GM18517 (cell line): ENCODE results near the gene ART1.

Experiments used
- ATAC-seq: cut with Tn5 transposase; IDR thresholded peaks from one replicate; pipeline ENCODE4 v1.9.1; 2021; ENCODE audit warnings: mild to moderate bottlenecking, moderate library complexity; ENCODE audit not compliant: unreplicated experiment

Gene ART1

GRCh38 chr11:3664032-3664630 is 19.2 kb downstream of the ART1 start:
- ATAC-seq = no peak

GRCh38 chr11:3665336-3666022 is 20.6 kb downstream of the ART1 start:
- no peak for ATAC-seq

- ATAC-seq = no peak
Measured at GRCh38 chr11:3666023-3666530, 21.1 kb downstream of the ART1 start.

- no peak for ATAC-seq
Measured at GRCh38 chr11:3667149-3668035, 22.5 kb downstream of the ART1 start.

GRCh38 chr11:3669128-3669527 is 24.2 kb downstream of the ART1 start:
- no peak for ATAC-seq

GRCh38 chr11:3669742-3670183 is 24.8 kb downstream of the ART1 start:
- no peak for ATAC-seq

GRCh38 chr11:3671334-3672254 is 26.7 kb downstream of the ART1 start, which contains the start of gene CHRNA10:
CHRNA10 (minus strand) TSS chr11:3671384; CDS start chr11:3671312, 72 bp downstream.
- ATAC-seq = no peak

GRCh38 chr11:3674189-3674588 is 29.3 kb downstream of the ART1 start:
- no peak for ATAC-seq

GRCh38 chr11:3675971-3676370 is 31.0 kb downstream of the ART1 start:
- ATAC-seq = no peak

GRCh38 chr11:3679077-3679476 is 34.1 kb downstream of the ART1 start:
- no peak for ATAC-seq

GRCh38 chr11:3683039-3683438 is 38.1 kb downstream of the ART1 start:
- ATAC-seq = no peak

- no peak for ATAC-seq
Measured at GRCh38 chr11:3684129-3684818, 39.3 kb downstream of the ART1 start.

- ATAC-seq = no peak
Measured at GRCh38 chr11:3684819-3685172, 39.9 kb downstream of the ART1 start.

- ATAC-seq = no peak
Measured at GRCh38 chr11:3685923-3686322, 41.0 kb downstream of the ART1 start.

- ATAC-seq = no peak
Measured at GRCh38 chr11:3686751-3687150, 41.8 kb downstream of the ART1 start.

- ATAC-seq = no peak
Measured at GRCh38 chr11:3700410-3700809, 55.5 kb downstream of the ART1 start.

GRCh38 chr11:3700910-3701309 is 56.0 kb downstream of the ART1 start:
- no peak for ATAC-seq

GRCh38 chr11:3703383-3703782 is 58.5 kb downstream of the ART1 start:
- no peak for ATAC-seq

- no peak for ATAC-seq
Measured at GRCh38 chr11:3707176-3707575, 62.2 kb downstream of the ART1 start.

GRCh38 chr11:3709977-3710376 is 65.0 kb downstream of the ART1 start:
- no peak for ATAC-seq
